ENCODE measurements around the gene PLXNA4. TPM values are rescaled to one million over a fixed set of nuclear protein-coding genes. Genes with fewer than 3 reads are reported as not detected.

PLXNA4 gene
- total RNA-seq, 2 experiments from 2014 or later, result 0.12 to 0.29 TPM

DNA sequence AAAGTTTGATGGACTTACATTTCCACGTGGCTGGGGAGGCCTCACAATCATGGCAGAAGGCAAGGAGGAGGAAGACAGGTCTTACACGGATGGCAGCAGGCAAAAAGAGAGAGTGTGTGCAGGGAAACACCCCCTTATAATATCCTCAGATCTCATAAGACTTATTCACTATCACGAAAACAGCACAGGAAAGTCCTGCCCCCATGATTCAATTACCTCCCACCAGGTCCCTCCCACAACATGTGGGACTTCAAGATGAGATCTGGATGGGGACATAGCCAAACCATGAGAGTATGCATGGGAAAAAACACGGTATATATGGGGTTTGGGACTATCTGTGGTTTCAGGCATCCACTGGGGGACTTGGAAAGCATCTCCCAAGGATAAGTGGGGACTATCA is 78.0 kb downstream of the PLXNA4 start:
- no peak for DNase-seq
- Mint-ChIP-seq H3K36me3 (no peaks in the 10 kb centered on the region), H3K4me3 (no peak overlapping the region), H3K4me1 (no peaks in the 10 kb centered on the region), H3K27me3 (no peaks in the 10 kb centered on the region), H3K9me3 (peaks cover 1% of the 10 kb centered on the region), H3K27ac (no peak overlapping the region)

DNA sequence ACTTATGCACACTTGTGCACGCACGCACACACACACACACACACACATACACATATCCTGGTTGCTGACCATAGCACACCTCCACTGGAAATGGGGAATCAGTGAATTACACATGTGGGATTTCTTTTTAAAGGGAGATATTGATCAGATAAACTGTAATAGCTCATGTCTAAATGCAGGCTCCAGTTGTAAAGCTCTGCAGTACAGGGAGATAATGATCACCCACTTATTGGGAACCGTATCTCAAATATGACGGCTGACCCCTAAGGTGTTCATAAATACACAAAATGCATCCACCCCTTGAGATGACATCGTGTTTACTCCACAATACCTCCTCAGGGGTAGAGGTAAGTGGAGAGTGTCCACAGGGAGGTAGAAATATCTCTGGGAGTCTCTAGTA is 79.2 kb downstream of the PLXNA4 start:
- DNase-seq, result no peak
- Mint-ChIP-seq H3K4me3 (no peak overlapping the region), H3K4me1 (peaks cover 5% of the 10 kb centered on the region), H3K36me3 (no peaks in the 10 kb centered on the region), H3K27me3 (no peaks in the 10 kb centered on the region), H3K9me3 (peaks cover 1% of the 10 kb centered on the region), H3K27ac (no peak overlapping the region)

DNA sequence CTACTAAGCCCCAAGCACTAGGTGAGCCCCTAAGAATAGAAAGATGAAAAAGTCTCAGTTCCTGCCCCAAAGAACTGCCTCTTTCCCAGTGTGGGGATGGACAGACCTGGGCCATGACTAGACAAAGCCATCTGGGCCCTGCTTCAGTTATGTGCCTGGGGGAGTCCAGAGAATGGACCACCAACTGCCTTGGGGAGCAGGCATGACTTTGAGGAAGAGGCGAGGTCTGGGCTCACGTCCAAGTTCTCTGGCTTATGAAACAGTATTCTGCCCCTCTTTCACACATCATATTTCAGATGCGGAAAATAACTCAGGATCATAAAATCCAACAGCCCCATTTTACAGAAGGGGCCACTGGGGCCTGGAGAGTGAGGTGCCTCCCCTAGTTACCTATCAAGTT is 80.3 kb downstream of the PLXNA4 start:
- Mint-ChIP-seq H3K9me3 (peaks cover 1% of the 10 kb centered on the region), H3K27ac (no peak overlapping the region), H3K4me3 (no peak overlapping the region), H3K27me3 (no peaks in the 10 kb centered on the region), H3K4me1 (peaks cover 13% of the 10 kb centered on the region), H3K36me3 (no peaks in the 10 kb centered on the region)
- no peak for DNase-seq

DNA sequence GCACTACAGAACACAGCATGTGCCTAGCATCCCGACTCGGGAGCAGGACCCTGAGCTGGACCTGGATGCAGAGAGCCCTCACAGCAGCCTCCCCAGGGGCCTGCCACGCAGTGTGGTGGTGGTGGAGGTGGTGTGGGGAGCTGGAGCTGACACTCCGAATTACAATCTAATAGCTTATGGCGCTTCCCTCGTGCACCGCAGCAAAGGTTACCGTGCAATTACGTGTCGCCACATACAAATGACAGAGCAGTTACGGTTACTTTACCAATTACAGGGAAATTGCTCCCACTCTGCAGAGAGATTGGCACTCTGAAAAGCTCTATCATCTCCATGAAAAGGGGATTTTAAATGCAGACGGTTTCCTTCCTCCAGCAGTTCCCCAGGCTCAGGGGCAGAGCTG is 81.8 kb downstream of the PLXNA4 start:
- no peak overlapping the region for H3K4me3 Mint-ChIP-seq
- H3K9me3 Mint-ChIP-seq, result peaks cover 1% of the 10 kb centered on the region
- H3K27ac Mint-ChIP-seq, result no peak overlapping the region
- no peaks in the 10 kb centered on the region for H3K36me3 Mint-ChIP-seq
- peaks cover 15% of the 10 kb centered on the region for H3K4me1 Mint-ChIP-seq
- DNase-seq, result no peak
- H3K27me3 Mint-ChIP-seq, result no peaks in the 10 kb centered on the region

DNA sequence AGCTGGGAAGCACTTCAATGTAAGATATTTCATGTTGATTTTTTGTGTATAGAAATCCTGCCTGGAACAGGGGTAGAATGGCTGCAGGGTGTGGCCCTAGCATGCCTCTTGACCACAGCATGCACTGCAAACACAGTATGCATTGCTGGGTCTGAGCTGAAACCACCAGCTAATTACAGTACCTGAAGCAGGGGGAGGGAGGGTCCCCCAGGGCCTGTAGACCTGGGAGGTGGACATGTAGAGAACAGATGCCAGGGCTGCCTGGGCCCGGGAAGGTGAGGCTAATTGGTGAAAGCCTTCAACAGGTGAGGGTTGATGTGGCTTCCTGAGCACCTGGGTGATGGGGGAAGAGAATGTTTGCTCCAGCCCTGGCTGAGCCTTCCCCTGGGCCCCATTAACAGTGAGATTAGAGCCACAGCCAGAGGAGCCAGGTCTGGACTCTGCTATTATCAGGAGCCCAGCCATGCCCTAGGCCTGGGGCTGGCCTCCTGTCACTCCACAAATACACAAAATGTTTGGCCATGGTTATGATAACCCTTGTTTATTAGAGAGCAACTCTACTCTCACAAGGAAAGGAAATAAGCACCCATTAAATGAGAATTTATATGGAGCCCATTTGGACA is 83.3 kb downstream of the PLXNA4 start:
- Mint-ChIP-seq H3K27me3 (no peaks in the 10 kb centered on the region), H3K27ac (no peak overlapping the region), H3K9me3 (no peaks in the 10 kb centered on the region), H3K36me3 (no peaks in the 10 kb centered on the region), H3K4me3 (no peak overlapping the region), H3K4me1 (peaks cover 19% of the 10 kb centered on the region)
- DNase-seq, result no peak

DNA sequence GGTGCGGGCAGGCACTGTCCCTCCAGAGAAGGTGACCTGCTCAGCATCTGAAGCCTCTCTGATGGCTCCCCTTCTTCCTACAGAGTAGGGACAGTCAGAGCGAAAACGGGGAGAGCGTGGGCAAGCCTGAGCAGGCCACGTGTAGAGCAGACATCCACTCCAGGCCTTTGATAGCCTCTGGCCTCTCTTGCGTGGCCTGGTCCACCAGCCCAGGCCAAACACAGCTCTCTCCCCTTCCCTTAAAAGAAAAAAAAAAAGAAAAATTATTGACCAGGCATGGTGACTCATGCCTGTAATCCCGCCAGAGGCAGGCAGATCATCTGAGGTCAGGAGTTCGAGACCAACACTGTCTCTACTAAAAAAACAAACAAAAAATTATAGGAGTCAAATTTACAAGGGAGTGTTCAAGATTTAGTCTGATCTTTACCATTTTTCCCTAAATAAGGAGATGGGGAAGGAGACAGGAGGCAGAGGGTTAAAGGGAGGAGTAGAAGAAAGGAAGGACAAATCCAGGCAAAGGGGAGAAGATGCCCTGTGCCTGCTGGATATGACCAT is 84.8 kb downstream of the PLXNA4 start:
- no peaks in the 10 kb centered on the region for H3K9me3 Mint-ChIP-seq
- no peak overlapping the region for H3K27ac Mint-ChIP-seq
- H3K27me3 Mint-ChIP-seq, result no peaks in the 10 kb centered on the region
- H3K36me3 Mint-ChIP-seq, result no peaks in the 10 kb centered on the region
- no peak for DNase-seq
- H3K4me1 Mint-ChIP-seq, result peaks cover 28% of the 10 kb centered on the region
- H3K4me3 Mint-ChIP-seq, result no peak overlapping the region

DNA sequence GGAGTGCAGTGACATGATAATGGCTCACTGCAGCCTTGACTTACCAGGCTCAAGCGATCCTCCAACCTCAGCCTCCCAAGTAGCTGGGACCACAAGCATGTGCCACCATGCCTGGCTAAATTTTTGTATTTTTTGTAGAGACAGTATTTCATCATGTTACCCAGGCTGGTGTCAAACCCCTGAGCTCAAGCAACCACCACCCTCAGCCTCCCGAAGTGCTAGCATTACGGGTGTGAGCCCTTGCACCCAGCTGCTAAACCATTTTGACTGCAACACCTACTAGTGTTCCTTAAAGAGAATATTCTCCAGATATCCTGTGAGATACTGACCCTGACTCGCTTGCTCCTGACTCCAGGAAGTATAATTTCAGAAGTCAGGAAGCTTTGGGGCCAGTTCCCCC is 85.8 kb downstream of the PLXNA4 start:
- Mint-ChIP-seq H3K27me3 (no peaks in the 10 kb centered on the region), H3K36me3 (no peaks in the 10 kb centered on the region), H3K4me3 (no peak overlapping the region), H3K4me1 (peaks cover 35% of the 10 kb centered on the region), H3K9me3 (no peaks in the 10 kb centered on the region), H3K27ac (no peak overlapping the region)
- DNase-seq, result no peak

DNA sequence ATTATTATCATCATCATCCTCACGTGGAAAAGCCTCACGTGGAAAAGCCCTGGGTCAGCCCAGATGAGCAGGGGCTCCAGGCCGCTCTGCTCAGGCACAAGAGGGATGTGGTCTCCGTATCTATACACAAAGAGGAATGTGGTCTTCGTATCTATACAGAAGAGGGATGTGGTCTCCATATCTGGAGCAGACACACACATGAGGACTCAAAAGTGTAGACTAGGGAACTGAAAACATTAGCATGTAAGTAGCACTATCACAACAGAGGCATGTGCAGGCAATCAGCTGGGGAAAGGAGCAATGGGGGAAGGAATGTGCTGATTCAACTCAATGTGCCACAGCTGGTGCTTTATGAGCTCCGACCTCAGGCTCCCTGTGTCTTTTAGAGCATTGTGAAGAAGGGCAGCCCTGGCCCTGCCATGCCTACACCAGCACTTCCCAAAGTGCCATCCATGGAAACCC is 86.5 kb downstream of the PLXNA4 start:
- H3K27me3 Mint-ChIP-seq, result no peaks in the 10 kb centered on the region
- no peaks in the 10 kb centered on the region for H3K9me3 Mint-ChIP-seq
- DNase-seq, result no peak
- no peak overlapping the region for H3K27ac Mint-ChIP-seq
- no peak overlapping the region for H3K4me3 Mint-ChIP-seq
- H3K4me1 Mint-ChIP-seq, result peaks cover 40% of the 10 kb centered on the region
- H3K36me3 Mint-ChIP-seq, result no peaks in the 10 kb centered on the region

DNA sequence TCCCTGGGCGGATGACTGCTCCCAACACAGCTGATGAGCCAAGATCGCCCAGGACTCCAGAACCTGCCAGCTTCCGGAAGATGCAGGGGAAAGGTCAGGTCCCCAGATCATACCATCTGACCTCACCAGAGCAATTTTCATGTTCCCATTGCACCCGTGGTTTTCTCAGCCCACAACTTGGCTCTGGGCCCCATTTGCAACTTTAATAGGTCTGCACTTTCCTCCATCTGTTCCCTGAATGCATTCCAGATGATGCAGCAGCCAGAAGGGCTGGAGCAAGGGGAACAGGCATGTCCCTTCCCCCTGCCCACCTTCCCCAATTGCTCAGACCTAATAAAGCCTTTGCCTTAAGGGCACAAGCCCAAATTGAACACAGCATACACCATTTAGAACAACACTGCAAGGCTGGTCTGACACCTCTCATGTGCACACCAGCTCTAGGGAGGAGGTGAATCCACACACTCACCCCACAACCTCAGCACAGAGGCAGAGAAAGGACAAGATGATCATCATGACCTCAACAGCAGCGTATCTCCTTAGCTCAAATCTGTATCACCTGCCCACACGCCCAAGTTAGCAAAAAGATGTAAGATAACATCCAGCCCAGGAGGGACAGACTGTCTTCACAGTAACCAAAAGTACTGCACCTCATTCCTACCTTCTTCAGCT is 87.5 kb downstream of the PLXNA4 start:
- H3K27me3 Mint-ChIP-seq, result no peaks in the 10 kb centered on the region
- H3K36me3 Mint-ChIP-seq, result no peaks in the 10 kb centered on the region
- no peaks in the 10 kb centered on the region for H3K9me3 Mint-ChIP-seq
- H3K4me3 Mint-ChIP-seq, result no peak overlapping the region
- H3K4me1 Mint-ChIP-seq, result peaks cover 40% of the 10 kb centered on the region
- DNase-seq, result no peak
- no peak overlapping the region for H3K27ac Mint-ChIP-seq

DNA sequence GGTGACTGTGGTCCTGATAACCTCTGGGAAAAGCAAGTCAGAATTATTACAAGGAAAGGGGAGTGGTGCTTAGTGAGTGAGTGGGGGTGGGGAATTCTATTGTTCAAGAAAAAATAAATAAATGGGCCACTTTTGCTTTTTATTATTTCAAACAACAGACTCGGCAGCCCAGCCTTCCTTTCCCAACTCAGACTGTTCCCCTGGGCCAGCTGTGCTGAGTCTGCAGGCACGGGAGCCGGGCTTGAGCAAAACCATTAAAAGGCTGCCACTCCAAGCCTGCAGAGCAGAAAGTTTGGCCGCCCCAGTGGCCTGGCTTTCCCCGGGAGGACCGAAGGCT is 90.0 kb downstream of the PLXNA4 start:
- Mint-ChIP-seq H3K36me3 (no peaks in the 10 kb centered on the region), H3K4me1 (peaks cover 29% of the 10 kb centered on the region), H3K4me3 (no peak overlapping the region), H3K27ac (peak overlapping the region; percentile 64), H3K27me3 (no peaks in the 10 kb centered on the region), H3K9me3 (no peaks in the 10 kb centered on the region)
- DNase-seq, result no peak

DNA sequence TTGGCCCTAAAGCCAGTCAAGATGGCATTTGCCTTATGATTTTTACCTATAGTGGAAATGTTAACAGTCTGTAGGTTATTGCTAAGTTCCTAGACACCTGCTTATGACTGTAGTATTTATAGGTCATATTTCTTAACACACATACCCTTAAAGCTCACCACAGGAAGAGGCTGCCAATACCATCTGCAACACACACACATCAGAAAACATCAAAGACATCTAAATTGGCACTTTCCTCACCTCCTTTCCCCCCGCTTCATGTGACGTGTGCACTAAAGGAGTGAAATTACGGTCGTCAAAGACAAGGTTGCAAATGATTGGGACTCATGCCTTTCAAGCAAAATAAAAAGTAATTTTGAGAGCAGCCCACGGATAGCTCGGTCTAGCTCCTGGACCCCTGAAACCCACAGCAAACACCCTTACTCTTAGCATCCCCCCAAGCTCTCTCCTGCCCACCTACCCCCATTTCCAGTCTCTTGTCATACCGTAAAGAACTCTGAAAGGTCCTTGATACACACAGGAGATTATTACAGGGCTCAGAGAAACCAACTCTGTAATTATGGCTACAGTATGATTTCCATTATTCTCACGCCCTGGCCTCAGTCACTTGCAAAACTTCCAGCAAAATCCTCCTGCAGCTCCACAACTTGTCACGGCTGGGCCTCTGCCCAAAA is 90.5 kb downstream of the PLXNA4 start:
- no peaks in the 10 kb centered on the region for H3K27me3 Mint-ChIP-seq
- no peaks in the 10 kb centered on the region for H3K9me3 Mint-ChIP-seq
- DNase-seq, result peak; percentile 42
- no peaks in the 10 kb centered on the region for H3K36me3 Mint-ChIP-seq
- H3K27ac Mint-ChIP-seq, result peak overlapping the region; percentile 64
- peaks cover 26% of the 10 kb centered on the region for H3K4me1 Mint-ChIP-seq
- peak overlapping the region; percentile 47 for H3K4me3 Mint-ChIP-seq

DNA sequence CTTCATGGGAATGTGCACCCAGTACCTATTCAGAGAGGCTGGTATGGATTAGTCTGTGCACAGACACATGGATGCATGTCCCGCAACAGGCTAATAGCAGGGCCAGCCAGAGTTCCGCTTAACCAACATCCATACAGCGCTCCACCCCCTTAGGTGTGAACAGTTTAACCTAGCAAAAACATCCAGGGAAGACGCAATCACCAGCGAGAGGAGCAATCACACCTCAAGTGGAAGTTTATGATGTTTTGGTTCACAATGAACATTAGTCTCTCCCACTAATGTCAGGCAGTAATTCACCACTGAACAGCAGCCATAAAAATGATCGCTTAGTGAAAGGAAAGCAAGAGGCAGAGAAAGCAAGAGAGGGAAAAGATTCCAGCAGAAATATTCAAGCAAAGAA is 91.1 kb downstream of the PLXNA4 start:
- Mint-ChIP-seq H3K4me1 (peaks cover 26% of the 10 kb centered on the region), H3K36me3 (no peaks in the 10 kb centered on the region), H3K27ac (peak overlapping the region; percentile 3), H3K27me3 (no peaks in the 10 kb centered on the region), H3K4me3 (no peak overlapping the region), H3K9me3 (no peaks in the 10 kb centered on the region)
- no peak for DNase-seq

DNA sequence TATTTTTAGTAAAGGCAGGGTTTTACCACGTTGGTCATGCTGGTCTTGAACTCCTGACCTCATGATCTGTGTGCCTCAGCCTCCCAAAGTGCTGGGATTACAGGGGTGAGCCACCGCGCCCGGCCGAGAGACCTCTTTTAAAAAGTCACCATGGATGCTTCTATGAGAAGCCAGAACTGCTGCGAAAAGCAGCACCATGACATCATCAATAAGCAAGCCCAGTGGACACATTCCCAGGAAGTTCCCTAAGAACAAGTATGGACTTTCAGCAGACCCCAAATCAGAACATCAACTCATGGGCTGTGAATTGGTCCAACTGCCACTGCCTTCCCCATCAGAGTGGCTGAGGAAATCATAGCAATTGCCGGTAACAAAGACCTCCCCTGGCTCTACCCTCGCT is 93.4 kb downstream of the PLXNA4 start:
- Mint-ChIP-seq H3K36me3 (no peaks in the 10 kb centered on the region), H3K4me3 (no peak overlapping the region), H3K27ac (no peak overlapping the region), H3K4me1 (peaks cover 21% of the 10 kb centered on the region), H3K9me3 (no peaks in the 10 kb centered on the region), H3K27me3 (no peaks in the 10 kb centered on the region)
- DNase-seq, result no peak

DNA sequence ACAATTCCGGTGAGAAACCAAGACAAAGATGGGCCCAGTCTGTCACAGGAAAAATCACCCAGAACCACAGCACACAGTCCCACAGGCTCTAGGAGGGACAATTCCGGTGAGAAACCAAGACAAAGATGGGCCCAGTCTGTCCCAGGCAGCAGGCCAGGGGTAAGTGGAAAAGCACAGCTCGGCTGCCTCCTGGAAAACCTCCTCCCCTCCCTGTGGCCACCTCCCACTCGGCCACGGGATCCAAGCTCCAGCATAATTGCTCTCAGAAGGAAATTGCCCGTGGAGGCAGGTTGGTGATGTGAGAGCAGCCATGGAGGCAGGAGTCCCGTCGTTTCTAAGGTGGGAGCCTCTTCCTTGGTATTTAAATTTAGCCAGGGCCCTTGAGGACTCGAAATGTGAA is 95.7 kb downstream of the PLXNA4 start:
- H3K9me3 Mint-ChIP-seq, result no peaks in the 10 kb centered on the region
- H3K4me3 Mint-ChIP-seq, result no peak overlapping the region
- H3K27ac Mint-ChIP-seq, result no peak overlapping the region
- no peak for DNase-seq
- H3K27me3 Mint-ChIP-seq, result no peaks in the 10 kb centered on the region
- H3K4me1 Mint-ChIP-seq, result peaks cover 6% of the 10 kb centered on the region
- H3K36me3 Mint-ChIP-seq, result no peaks in the 10 kb centered on the region

DNA sequence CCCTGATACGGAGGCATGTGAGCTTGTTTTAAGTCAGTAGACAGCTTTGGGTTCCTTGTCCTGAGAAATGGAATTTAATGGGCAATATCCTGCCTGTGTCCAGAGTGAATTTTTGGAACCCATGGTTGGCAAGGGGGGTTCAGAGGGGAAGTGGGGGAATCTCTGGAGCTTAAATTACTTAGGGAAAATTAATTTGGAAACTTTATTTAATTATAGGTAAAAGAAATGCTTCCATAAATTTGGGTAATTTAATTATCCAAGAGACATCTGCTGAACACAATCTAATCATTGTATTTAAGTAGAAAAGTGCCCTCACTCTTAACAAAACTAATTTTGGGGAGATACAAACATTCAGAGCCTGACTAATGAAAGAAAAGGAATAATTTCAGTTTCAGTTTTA is 99.7 kb downstream of the PLXNA4 start:
- Mint-ChIP-seq H3K27me3 (no peaks in the 10 kb centered on the region), H3K36me3 (no peaks in the 10 kb centered on the region), H3K4me3 (no peak overlapping the region), H3K27ac (no peak overlapping the region), H3K9me3 (no peaks in the 10 kb centered on the region), H3K4me1 (peaks cover 18% of the 10 kb centered on the region)
- no peak for DNase-seq
